Cardiac fibroblast (primary cell): Measurements from ENCODE around the gene PPP2R5D.

Source experiments
- DNase-seq, 2 donors: peaks; one replicate each; pipeline versions ENCODE4 v3.0.0 to v3.0.0-alpha.2; 2010; ENCODE audit warnings: low read depth in 2 of 2
- H3K4me3 ChIP-seq, 2 donors: replicated peaks in 1 of 2; 1 replicate in 1 of 2; 2 replicates in 1 of 2; pipeline ENCODE4 v1.5.1; 2011; ENCODE audit warnings: low read depth in 2 of 2, low read length in 2 of 2, mild to moderate bottlenecking in 2 of 2, moderate library complexity in 1 of 2
- CTCF ChIP-seq: IDR thresholded peaks from one replicate; pipeline ENCODE4 v1.5.1; 2011; ENCODE audit warnings: low read depth, mild to moderate bottlenecking, low read length, inconsistent platforms

PPP2R5D gene

DNA sequence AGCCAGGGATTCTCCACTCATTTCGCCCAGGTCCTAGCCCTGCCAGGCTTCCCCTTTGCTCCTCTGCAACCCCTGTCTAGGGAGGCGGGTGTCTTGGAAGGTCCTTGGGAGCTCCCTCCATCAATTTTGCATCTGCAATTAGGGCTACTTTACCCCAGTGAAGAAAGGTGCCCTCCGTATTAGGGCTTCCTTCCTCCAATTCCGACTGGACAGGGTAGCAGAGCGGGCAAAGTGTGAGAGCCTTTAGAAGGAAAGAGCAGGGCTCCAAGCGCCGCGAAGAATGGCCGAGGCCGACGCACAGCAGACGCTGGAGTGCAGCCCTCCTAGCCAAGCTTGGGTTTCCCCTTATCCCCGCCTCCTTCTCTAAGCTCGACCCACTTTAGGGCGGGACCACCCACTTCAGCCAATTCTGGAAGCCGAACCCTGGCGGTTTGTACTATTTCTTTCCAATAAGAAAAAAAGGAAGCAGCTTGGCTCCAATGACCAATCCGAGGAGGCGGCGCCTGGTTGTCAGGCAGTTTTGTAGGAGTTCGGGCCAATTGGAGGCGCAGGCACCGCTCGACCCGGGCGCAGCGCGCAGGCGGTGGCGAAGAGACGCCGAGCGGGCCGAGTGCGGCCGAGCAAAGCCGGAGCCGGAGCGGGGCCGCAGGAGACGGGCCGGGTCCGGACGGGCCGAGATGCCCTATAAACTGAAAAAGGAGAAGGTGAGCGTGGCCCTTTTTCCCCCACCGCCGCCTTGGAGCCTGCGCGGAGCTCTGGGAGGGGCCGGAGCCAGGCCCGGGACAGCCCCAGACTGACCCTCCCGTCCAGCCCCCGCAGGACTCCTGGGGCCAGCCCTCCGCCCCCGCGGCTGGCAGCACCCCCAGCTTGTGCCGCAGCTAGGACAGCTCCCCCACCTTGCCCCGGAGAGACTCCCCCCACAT is at the start of gene PPP2R5D:
Gene PPP2R5D, plus strand, starts transcription at position 570 of the 923 bp plus-strand sequence. Its CDS starts 108 bp downstream, at position 678.
- no peak for TF ChIP-seq CTCF
- DNase-seq: peak; percentile 99
- peak within 1 kb of the TSS; percentile 72 to 82 for H3K4me3 ChIP-seq

GRCh38 chr6:42935322-42935721 is 49.0 kb upstream of the PPP2R5D start:
- H3K4me3 ChIP-seq: no peak overlapping the region
- DNase-seq: no peak
- TF ChIP-seq CTCF: no peak

GRCh38 chr6:42936398-42936797 is 48.0 kb upstream of the PPP2R5D start:
- no peak for TF ChIP-seq CTCF
- H3K4me3 ChIP-seq: no peak overlapping the region
- no peak for DNase-seq

GRCh38 chr6:42937548-42938427 is 46.6 kb upstream of the PPP2R5D start:
- no peak for TF ChIP-seq CTCF

GRCh38 chr6:42938428-42938796 is 46.0 kb upstream of the PPP2R5D start:
- no peak for DNase-seq
- no peak overlapping the region for H3K4me3 ChIP-seq
- TF ChIP-seq CTCF: no peak

More at GRCh38 chr6:42937548-42938427, 46.6 kb upstream of the PPP2R5D start:
- DNase-seq: no peak
- no peak overlapping the region for H3K4me3 ChIP-seq

- DNase-seq: no peak
- no peak overlapping the region for H3K4me3 ChIP-seq
- no peak for TF ChIP-seq CTCF
These were observed 45.2 kb upstream of the PPP2R5D start for GRCh38 chr6:42938987-42939809.
